HG03460 (cell line): ENCODE results near the gene POU6F1.
A peak's percentile ranks its signal among the peaks of the same experiment; 100 is the strongest.

ENCODE experiments used
- ATAC-seq: cut with Tn5 transposase; IDR thresholded peaks from one replicate; pipeline ENCODE4 v1.9.1; 2021; ENCODE audit not compliant: unreplicated experiment

The POU6F1 gene

DNA sequence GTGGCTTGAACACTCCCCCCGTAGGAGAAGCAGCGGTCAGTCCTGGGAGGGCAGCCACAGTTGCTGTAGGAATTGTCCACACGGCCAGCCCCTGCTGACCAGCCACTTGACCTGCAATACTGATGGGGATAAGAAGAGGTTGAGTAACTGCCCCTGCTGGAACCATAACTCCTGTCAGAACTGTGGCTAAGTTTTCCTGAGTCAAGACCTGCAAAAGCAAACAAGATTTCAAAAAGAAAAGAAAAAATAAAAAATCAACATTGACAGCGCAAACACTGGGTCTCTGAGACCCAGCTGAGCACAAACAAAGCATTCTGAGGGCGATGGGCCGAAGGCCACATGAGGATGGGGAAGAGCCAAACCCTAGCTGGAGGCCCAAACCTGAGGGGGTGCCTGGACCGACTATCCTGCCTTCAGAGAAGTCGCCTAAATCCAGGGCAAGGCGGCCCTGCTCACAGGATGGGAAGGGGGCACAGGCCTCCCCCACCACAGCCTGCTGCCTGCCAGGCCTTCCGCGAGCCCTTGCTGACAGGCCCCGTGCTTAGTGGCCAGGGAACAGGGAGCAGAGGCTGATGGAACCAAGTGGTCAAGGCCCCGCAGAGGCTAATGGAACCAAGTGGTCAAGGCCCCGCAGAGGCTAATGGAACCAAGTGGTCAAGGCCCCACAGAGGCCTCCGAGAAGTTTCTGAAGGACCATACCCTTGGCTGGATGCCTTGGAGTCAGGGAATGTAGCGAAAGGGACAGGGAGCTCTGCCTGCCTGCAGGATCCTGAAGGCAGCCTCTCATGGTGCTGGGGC lies 19.1 kb downstream of the POU6F1 start:
- no peak for ATAC-seq

DNA sequence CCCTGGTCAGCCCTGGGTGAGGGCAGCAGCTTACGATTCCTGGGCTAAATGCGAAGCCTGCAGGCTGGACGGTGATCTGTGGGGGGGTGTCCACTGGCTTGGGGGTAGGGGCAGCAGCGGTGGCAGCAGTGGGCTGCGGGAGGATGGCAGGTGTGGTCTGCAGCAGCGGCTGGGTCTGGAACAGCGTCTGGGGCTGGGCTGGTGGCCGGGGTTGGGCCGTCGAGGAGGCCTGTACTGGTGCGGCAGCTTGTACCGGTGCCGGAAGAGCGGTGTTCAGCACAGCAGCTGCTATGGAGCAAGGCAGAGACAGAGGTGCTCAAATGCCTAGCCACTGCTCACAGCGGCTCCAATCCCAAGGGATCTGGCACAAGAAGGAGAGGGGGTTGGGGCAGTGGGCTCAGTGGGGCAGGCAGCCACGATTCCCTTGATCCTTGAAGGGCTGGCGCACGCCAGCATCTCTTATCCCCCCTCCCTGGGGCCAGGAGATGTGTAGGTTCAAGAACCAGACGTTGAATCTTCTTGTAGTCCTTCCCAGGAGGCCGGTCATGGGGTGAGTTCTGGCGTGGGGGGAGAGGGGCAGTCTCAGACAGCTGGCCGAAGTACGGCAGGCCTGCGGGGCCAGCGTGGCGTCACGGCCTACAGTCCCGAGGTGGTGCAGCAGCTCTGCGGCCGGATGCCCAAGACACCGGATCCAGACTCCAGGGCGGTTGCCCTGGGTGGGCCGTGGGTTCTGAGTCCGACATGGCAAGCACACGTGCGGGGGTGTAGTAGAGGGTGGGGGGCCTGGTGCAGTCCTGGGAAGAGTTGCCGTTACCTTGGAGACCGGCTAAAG lies 19.9 kb downstream of the POU6F1 start:
- ATAC-seq = no peak

DNA sequence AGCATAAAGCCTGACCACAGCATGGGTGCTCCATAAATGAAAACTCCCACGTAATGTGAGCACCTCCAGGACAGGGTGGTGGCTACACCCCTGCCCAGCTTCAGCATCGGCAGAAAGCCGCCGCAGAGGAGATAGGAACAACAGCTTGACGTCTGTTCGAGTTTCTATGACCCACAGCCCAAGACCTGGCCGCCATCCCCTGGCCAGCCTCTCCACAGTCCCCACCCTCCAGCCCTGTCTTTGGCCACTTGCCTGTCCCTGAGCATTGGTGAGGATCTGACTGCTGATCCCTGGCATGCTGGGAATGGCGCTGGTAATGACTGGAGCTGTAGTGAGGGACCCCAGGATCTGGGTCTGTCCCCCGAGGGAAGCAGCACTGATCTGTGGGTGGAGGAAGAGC lies 21.3 kb downstream of the POU6F1 start:
- no peak for ATAC-seq

DNA sequence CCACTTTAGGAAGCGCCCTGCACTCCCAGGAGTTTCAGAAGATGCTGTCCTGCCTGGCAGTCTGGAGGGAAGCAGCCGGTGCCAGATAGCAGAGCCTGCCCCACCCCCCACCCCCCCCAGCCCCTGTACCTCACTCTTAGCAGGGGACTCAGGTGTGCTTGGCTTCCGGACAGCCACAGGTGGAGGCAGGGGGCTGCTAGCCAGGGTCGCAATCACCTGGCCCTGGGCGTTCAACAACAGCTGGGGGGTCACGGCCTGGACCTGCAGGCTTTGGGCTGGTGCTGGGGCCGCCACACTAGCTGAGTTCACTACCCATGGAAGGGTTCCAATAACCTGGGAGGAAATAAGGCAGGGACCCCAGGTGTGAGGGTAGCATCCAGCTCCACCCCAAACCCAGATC lies 22.0 kb downstream of the POU6F1 start:
- ATAC-seq = no peak

- no peak for ATAC-seq
These were observed 25.6 kb downstream of the POU6F1 start for GRCh38 chr12:51192284-51192671.

DNA sequence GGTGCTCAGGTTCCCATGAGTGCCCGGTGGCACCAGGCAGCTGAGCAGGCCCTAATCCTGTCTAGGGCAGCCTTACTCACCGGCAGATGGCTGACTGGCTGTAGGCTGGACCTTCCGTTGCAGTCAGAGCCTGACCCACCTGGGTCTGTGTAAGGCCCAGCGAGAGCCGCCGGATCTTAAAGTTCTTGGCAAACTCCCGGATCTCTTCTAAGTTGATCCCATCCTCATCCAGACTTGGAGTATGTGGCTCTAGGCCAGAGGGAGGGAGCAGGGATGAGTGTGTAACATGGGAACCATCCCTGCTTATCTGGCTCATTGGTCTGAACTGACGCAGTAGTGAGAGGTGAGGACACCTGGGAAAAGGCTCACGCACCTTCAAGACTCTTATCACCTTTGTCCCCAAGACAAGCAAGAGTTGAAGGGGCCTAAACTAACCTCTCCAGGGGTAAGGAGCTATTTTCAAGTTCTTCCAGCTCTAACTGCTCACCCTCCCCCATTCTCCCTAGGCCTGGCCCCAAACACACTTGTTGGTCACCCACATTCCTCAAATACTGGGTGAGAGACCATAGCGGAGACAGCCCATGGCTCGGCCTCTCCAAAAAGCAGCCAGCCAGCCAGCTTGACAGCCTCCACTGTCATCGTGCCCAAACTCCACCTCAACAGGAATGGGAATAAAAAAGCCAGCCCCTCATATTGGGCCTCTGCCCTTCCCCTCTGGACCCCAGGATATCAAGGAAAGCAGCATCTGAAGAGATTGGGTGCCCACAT lies 26.2 kb downstream of the POU6F1 start:
- no peak for ATAC-seq

- ATAC-seq = no peak
These were observed 27.0 kb downstream of the POU6F1 start for GRCh38 chr12:51190820-51191219.

- no peak for ATAC-seq
These were observed 28.0 kb downstream of the POU6F1 start for GRCh38 chr12:51189790-51190355.

GRCh38 chr12:51188359-51189051 lies 29.4 kb downstream of the POU6F1 start:
- no peak for ATAC-seq

GRCh38 chr12:51187370-51187987 lies 30.4 kb downstream of the POU6F1 start:
- no peak for ATAC-seq

DNA sequence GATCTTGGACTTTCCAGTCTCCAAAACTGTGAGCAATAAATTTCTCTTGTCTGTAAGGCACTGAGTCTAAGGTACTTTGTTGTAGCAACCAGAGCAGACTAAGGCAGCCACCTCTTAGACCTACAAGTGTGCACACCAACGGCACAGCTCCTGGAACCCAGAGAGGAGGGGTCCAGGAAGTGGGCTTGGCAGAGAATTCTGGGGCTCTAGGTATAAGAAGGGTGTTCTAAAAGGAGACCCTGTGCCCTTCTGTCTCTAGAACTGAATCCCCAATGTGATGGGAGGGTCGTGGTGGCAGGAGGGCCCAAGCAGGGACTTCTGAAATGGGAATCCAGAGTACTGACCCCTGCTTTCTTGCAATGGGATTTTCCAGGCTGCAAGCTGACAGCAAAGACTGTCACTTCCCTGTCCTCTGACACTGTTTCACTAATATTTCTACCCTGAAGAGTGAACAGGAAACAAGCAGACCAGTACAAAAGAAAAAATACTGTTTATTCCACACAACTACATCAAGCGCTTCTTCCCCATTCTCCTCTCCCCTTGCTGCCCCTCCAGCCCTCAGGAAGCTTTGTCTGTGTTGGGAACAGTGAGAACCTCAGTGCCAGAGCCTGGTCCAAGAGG lies 31.3 kb downstream of the POU6F1 start:
- ATAC-seq = no peak

DNA sequence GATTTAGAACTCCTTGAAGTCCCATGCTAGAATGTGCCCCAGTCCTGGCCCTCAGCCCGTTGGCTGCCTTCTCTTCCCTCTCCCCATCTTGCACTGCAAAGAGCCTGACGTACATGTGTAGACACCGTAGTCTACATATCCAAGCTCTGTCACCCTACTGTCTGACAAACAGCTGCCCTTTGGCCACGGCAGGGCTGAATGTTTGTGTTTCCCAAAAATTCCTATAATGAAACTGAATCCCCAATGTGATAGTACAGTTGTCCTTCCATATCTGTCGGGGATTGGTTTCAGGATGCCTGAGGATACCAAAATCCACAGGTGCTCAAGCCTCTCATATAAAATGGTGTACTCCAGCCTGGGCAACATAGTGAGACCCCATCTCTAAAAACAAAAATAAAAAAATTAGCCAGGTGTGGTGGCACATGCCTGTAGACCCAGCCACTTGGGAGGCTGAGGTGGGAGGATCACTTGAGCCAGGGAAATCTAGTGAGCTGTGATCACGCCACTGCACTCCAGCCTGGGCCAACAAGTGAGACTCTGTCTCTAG lies 32.6 kb downstream of the POU6F1 start:
- ATAC-seq = no peak

DNA sequence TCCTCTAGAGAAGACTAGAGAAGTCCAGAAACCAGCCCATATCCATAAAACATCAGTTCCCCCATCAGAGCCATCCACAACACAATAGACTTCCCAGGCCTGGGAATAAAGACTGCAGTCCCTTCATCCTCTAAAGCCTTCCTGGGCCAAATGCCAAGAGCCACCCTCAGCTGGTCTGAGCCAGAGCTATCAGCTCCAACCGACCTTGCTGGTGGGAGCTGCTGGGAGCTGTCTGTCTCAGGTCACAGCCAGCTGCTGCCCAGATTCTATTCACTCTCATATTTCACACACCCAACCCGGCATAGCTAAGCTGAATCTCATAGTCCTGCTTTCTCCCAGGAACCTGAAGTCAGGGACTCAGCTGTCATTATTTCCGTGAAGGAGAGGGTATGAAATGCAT lies 34.0 kb downstream of the POU6F1 start:
- no peak for ATAC-seq

GRCh38 chr12:51183349-51183748 lies 34.5 kb downstream of the POU6F1 start:
- no peak for ATAC-seq

DNA sequence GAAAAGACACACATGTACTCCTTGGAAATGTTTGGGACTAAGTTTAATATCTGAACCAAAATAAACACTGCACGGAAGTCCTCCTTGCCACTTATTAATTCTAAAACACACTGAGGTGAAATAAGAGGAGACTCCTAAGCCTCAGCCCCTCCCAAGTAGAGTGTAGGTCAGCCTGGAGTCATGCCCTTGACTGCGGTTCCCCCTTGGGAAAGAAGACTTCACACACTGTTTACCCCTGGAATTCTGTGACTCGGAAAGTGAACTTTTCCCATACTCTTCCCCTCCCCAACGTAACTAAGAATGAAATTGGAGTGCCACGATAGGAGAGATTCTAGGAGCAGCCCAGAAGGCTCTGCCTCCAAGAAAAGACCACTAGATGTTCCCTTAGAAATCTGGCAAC lies 36.3 kb downstream of the POU6F1 start:
- ATAC-seq = no peak

DNA sequence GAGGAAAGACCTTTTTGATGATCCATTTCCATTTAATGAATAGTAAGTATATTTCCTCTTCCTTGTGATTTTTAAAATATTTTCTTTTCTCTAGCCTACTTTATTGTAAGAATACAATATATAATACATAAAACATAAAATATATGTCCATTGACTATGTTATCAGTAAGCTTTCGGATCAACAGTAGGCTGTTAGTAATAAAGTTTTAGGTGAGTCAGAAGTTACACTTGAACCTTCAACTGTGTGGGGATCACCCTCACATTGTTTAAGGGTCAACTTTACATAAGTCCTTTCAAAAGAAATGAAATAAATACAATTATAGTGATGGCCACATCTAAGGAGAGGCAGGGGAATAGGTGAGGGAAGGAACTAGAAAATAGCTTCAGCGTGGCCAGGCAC lies 40.0 kb downstream of the POU6F1 start:
- no peak for ATAC-seq

- ATAC-seq = no peak
These were observed 43.4 kb downstream of the POU6F1 start for GRCh38 chr12:51174501-51174900.

- ATAC-seq = peak; percentile 88
These were observed 45.1 kb downstream of the POU6F1 start, which contains the start of gene TFCP2 for GRCh38 chr12:51172515-51173431. Gene TFCP2, minus strand, starts transcription at chr12:51173135. Its CDS starts 713 bp downstream, at chr12:51172422.
